Sigmoid colon (tissue), 4 donors: Measurements from ENCODE around the gene CLCN2.

ENCODE experiments used
- POLR2A ChIP-seq, 2 donors: fragments of 450-650 bp; IDR thresholded peaks; one replicate each; pipeline ENCODE4 v1.6.1; 2016; ENCODE audit warnings: antibody characterized with exemption in 2 of 2, mild to moderate bottlenecking in 2 of 2, moderate library complexity in 2 of 2
- POLR2AphosphoS5 ChIP-seq, 4 donors: sonication (generic); formaldehyde crosslinking; IDR thresholded peaks; one replicate each; pipeline ENCODE4 v1.6.1; 2017; ENCODE audit warnings: antibody characterized with exemption in 4 of 4
- TF ChIP-seq, protein P1 (sequence below), 4 experiments: fragments of 450-650 bp in 3 of 4; fragments of 200-600 bp in 1 of 4; IDR thresholded peaks; one replicate each; pipeline ENCODE4 v1.5.1; 2016 to 2019; ENCODE audit warnings: antibody characterized with exemption in 4 of 4, mild to moderate bottlenecking in 3 of 4, moderate library complexity in 2 of 4

DNA sequence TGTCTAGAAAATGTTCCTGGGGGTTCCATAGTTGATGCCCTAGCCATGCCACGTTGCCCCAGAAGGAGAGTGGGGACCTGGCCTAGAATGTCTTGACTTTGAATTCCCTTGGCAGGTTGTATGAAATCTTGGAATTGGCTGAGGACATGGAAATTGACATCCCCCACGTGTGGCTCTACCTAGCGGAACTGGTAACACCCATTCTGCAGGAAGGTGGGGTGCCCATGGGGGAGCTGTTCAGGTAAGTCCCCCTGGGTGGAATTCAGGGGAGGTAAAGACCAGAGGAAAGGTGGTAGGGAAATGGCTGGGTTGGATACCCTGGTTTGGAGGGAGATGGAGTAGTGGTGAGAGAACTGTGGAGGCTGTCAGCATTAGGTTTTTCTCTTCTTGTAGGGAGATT lies 32.9 kb downstream of the CLCN2 start:
- TF ChIP-seq, protein P1, sequence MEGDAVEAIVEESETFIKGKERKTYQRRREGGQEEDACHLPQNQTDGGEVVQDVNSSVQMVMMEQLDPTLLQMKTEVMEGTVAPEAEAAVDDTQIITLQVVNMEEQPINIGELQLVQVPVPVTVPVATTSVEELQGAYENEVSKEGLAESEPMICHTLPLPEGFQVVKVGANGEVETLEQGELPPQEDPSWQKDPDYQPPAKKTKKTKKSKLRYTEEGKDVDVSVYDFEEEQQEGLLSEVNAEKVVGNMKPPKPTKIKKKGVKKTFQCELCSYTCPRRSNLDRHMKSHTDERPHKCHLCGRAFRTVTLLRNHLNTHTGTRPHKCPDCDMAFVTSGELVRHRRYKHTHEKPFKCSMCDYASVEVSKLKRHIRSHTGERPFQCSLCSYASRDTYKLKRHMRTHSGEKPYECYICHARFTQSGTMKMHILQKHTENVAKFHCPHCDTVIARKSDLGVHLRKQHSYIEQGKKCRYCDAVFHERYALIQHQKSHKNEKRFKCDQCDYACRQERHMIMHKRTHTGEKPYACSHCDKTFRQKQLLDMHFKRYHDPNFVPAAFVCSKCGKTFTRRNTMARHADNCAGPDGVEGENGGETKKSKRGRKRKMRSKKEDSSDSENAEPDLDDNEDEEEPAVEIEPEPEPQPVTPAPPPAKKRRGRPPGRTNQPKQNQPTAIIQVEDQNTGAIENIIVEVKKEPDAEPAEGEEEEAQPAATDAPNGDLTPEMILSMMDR (IDR thresholded peaks at IDR 0.05): no peak
- TF ChIP-seq POLR2AphosphoS5 (IDR thresholded peaks at IDR 0.05) (no peak), POLR2A (IDR thresholded peaks at IDR 0.05) (no peak)
